NT2/D1 (cell line): ENCODE results near the gene RGMA.

ENCODE experiments used
- SUZ12 ChIP-seq: IDR thresholded peaks from 2 replicates; pipeline ENCODE4 v1.6.1; 2011; ENCODE audit not compliant: insufficient read length, insufficient read depth; ENCODE audit errors: extremely low read depth
- YY1 ChIP-seq: IDR thresholded peaks from 2 replicates; pipeline ENCODE4 v1.6.1; 2011; ENCODE audit not compliant: insufficient read length, insufficient read depth

GRCh38 chr15:93030430-93031102, 58.4 kb downstream of the RGMA start:
- TF ChIP-seq YY1 (no peak), SUZ12 (no peak)
